ENCODE data around the gene ZNF260. TPM values are rescaled to one million over a fixed set of nuclear protein-coding genes. Genes with fewer than 3 reads are reported as not detected.

ZNF260 gene
- total RNA-seq: 9.8 and 13.6 TPM in 2 replicates

GRCh38 chr19:36528194-36528920, at the start of gene ZNF260:
ZNF260 (minus strand) TSS chr19:36528271; CDS start chr19:36515238, 13,033 bp downstream.
- no peak for TF ChIP-seq CTCF (IDR thresholded peaks at IDR 0.05)
- ATAC-seq (ENCODE audit: low read depth) (peak; percentile 89), DNase-seq (peak; percentile 94)
- H3K4me1 Mint-ChIP-seq: peaks cover 27% of the 10 kb centered on the region
- peaks cover 42% of the 10 kb centered on the region for H3K36me3 Mint-ChIP-seq (ENCODE audit: low read depth)
- intact Hi-C loops (cut with micrococcal nuclease): loop anchor here (1.0 to 5.0 kb wide), 12 partner anchors 39 to 843 kb away; partner anchors contain the start of genes ZFP14, ZNF345, ZNF382 and ZNF383
- POLR2A ChIA-PET: interaction anchor here (0.6 to 3.5 kb wide), 26 partner anchors 33 to 1164 kb away, joined by 3 to 39 read pairs (median 5); partner anchors contain the start of genes ALKBH6, ZFP14, ZNF146 and ZNF345
- peaks cover 12% of the 10 kb centered on the region for H3K9me3 Mint-ChIP-seq
- peak within 1 kb of the TSS; percentile 99 for H3K4me3 Mint-ChIP-seq
- H3K27ac Mint-ChIP-seq: peak within 1 kb of the TSS; percentile 99
- no peaks in the 10 kb centered on the region for H3K27me3 Mint-ChIP-seq
- CTCF ChIA-PET: interaction anchor here (1.0 kb wide), 1 partner anchor 45 kb away, joined by 3 read pairs; the partner anchor contains the start of gene ZNF529

GRCh38 chr19:36577271-36577996, 49.4 kb upstream of the ZNF260 start:
- no peaks in the 10 kb centered on the region for H3K27me3 Mint-ChIP-seq
- CTCF ChIA-PET: no interaction called here
- no peak overlapping the region for H3K4me3 Mint-ChIP-seq
- ATAC-seq (ENCODE audit: low read depth) (no peak), DNase-seq (no peak)
- peaks cover 6% of the 10 kb centered on the region for H3K9me3 Mint-ChIP-seq
- no peak overlapping the region for H3K27ac Mint-ChIP-seq
- H3K36me3 Mint-ChIP-seq (ENCODE audit: low read depth): peaks cover 70% of the 10 kb centered on the region
- intact Hi-C loops (cut with micrococcal nuclease): loop anchor here (10.0 kb wide), 2 partner anchors 163 to 397 kb away; partner anchors contain the start of gene ZFP82
- TF ChIP-seq CTCF (IDR thresholded peaks at IDR 0.05): no peak
- POLR2A ChIA-PET: interaction anchor here (0.7 kb wide), 3 partner anchors 8 to 1068 kb away, joined by 3 to 5 read pairs (median 5); no protein-coding TSS in a partner anchor
- H3K4me1 Mint-ChIP-seq: peaks cover 25% of the 10 kb centered on the region

GRCh38 chr19:36574741-36575140, 46.7 kb upstream of the ZNF260 start:
- TF ChIP-seq CTCF (IDR thresholded peaks at IDR 0.05): no peak
- ATAC-seq (ENCODE audit: low read depth) (no peak), DNase-seq (no peak)
- Mint-ChIP-seq H3K27me3 (no peaks in the 10 kb centered on the region), H3K4me1 (peaks cover 33% of the 10 kb centered on the region), H3K9me3 (no peaks in the 10 kb centered on the region), H3K36me3 (ENCODE audit: low read depth) (peaks cover 60% of the 10 kb centered on the region), H3K27ac (no peak overlapping the region), H3K4me3 (peak overlapping the region; percentile 89)
- ChIA-PET POLR2A (no interaction called here), CTCF (no interaction called here)
- intact Hi-C loops (cut with micrococcal nuclease): loop anchor here (10.0 kb wide), 2 partner anchors 160 to 400 kb away; partner anchors contain the start of gene ZFP82

GRCh38 chr19:36573895-36574720, 46.0 kb upstream of the ZNF260 start:
- CTCF ChIA-PET: no interaction called here
- no peak for TF ChIP-seq CTCF (IDR thresholded peaks at IDR 0.05)

More at GRCh38 chr19:36573895-36574720, 46.0 kb upstream of the ZNF260 start:
- DNase-seq (no peak), ATAC-seq (ENCODE audit: low read depth) (no peak)
- Mint-ChIP-seq H3K4me3 (peak overlapping the region; percentile 89), H3K9me3 (no peaks in the 10 kb centered on the region), H3K27me3 (no peaks in the 10 kb centered on the region), H3K27ac (peak overlapping the region; percentile 86), H3K36me3 (ENCODE audit: low read depth) (peaks cover 61% of the 10 kb centered on the region), H3K4me1 (peaks cover 33% of the 10 kb centered on the region)
- POLR2A ChIA-PET: interaction anchor here (0.7 to 2.5 kb wide), 9 partner anchors 31 to 1802 kb away, joined by 5 to 36 read pairs (median 7); partner anchors contain the start of genes ZNF146, ZNF260, ZNF345 and ZNF382
- intact Hi-C loops (cut with micrococcal nuclease): loop anchor here (1.0 to 10.0 kb wide), 12 partner anchors 31 to 504 kb away; partner anchors contain the start of genes ZFP14, ZFP82, ZNF260 and ZNF345
